ENCODE measurements around the gene SETD1B.

- TF ChIP-seq, protein P1, sequence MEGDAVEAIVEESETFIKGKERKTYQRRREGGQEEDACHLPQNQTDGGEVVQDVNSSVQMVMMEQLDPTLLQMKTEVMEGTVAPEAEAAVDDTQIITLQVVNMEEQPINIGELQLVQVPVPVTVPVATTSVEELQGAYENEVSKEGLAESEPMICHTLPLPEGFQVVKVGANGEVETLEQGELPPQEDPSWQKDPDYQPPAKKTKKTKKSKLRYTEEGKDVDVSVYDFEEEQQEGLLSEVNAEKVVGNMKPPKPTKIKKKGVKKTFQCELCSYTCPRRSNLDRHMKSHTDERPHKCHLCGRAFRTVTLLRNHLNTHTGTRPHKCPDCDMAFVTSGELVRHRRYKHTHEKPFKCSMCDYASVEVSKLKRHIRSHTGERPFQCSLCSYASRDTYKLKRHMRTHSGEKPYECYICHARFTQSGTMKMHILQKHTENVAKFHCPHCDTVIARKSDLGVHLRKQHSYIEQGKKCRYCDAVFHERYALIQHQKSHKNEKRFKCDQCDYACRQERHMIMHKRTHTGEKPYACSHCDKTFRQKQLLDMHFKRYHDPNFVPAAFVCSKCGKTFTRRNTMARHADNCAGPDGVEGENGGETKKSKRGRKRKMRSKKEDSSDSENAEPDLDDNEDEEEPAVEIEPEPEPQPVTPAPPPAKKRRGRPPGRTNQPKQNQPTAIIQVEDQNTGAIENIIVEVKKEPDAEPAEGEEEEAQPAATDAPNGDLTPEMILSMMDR (IDR thresholded peaks at IDR 0.05; ENCODE audit: poor library complexity, severe bottlenecking) = no peak
- TF ChIP-seq RAD21 (conservative IDR thresholded peaks at IDR 0.05) (no peak), EP300 (conservative IDR thresholded peaks at IDR 0.05; ENCODE audit: poor library complexity, severe bottlenecking) (no peak), TAF1 (IDR thresholded peaks at IDR 0.05; ENCODE audit: low read depth) (no peak), REST (IDR thresholded peaks at IDR 0.05; ENCODE audit: borderline replicate concordance) (no peak), POLR2AphosphoS5 (IDR thresholded peaks at IDR 0.05) (no peak), SMC3 (conservative IDR thresholded peaks at IDR 0.05; ENCODE audit: poor library complexity) (no peak), MXI1 (conservative IDR thresholded peaks at IDR 0.05; ENCODE audit: poor library complexity, severe bottlenecking) (no peak)
Observed at GRCh38 chr12:121810833-121811433, 7.1 kb downstream of the SETD1B start.

Data from neural cell (in vitro differentiated cells).